HG02763 (cell line): ENCODE measurements around the gene LRRC4.
A peak's percentile ranks its signal among the peaks of the same experiment; 100 is the strongest.

Experiments
- ATAC-seq: cut with Tn5 transposase; IDR thresholded peaks from one replicate; pipeline ENCODE4 v1.9.1; 2021; ENCODE audit warnings: mild to moderate bottlenecking, moderate library complexity; ENCODE audit not compliant: unreplicated experiment

Gene LRRC4

GRCh38 chr7:128030654-128031611 is at the start of gene LRRC4:
TSS of gene LRRC4 (minus strand) at chr7:128031437. CDS start at chr7:128030640, 797 bp downstream.
- peak; percentile 33 for ATAC-seq

GRCh38 chr7:128080169-128080568 is 48.9 kb upstream of the LRRC4 start:
- ATAC-seq, result no peak

GRCh38 chr7:128078309-128078708 is 47.1 kb upstream of the LRRC4 start:
- no peak for ATAC-seq

- no peak for ATAC-seq
Observed at GRCh38 chr7:128076796-128077271, 45.6 kb upstream of the LRRC4 start.

GRCh38 chr7:128076196-128076795 is 45.1 kb upstream of the LRRC4 start:
- ATAC-seq, result no peak

GRCh38 chr7:128075242-128076095 is 44.2 kb upstream of the LRRC4 start:
- ATAC-seq, result no peak

GRCh38 chr7:128074736-128075135 is 43.5 kb upstream of the LRRC4 start:
- no peak for ATAC-seq

- ATAC-seq, result no peak
Observed at GRCh38 chr7:128074336-128074735, 43.1 kb upstream of the LRRC4 start.

- ATAC-seq, result no peak
Observed at GRCh38 chr7:128073671-128074310, 42.6 kb upstream of the LRRC4 start.

GRCh38 chr7:128071801-128072200 is 40.6 kb upstream of the LRRC4 start:
- no peak for ATAC-seq

GRCh38 chr7:128071376-128071775 is 40.1 kb upstream of the LRRC4 start:
- ATAC-seq, result no peak

GRCh38 chr7:128069373-128070364 is 38.4 kb upstream of the LRRC4 start:
- ATAC-seq, result no peak

GRCh38 chr7:128068785-128069184 is 37.5 kb upstream of the LRRC4 start:
- ATAC-seq, result no peak

GRCh38 chr7:128067983-128068382 is 36.7 kb upstream of the LRRC4 start:
- no peak for ATAC-seq

GRCh38 chr7:128066858-128067257 is 35.6 kb upstream of the LRRC4 start:
- ATAC-seq, result no peak

GRCh38 chr7:128066395-128066794 is 35.2 kb upstream of the LRRC4 start:
- ATAC-seq, result no peak

- no peak for ATAC-seq
Observed at GRCh38 chr7:128065872-128066271, 34.6 kb upstream of the LRRC4 start.

- ATAC-seq, result no peak
Observed at GRCh38 chr7:128063088-128063487, 31.9 kb upstream of the LRRC4 start.

GRCh38 chr7:128060018-128060417 is 28.8 kb upstream of the LRRC4 start:
- ATAC-seq, result no peak
